Left hindlimb (tissue), 1 donor: ENCODE results near the gene TPM4.
"Not testable (repeated sequence)": the region's sequence is repeated elsewhere in the genome, so short reads cannot be mapped to it uniquely, and the experiment has no call there.

Experiments used
- DNase-seq: peaks from one replicate; pipeline ENCODE4 v3.0.0-alpha.2; 2018

The TPM4 gene

DNA sequence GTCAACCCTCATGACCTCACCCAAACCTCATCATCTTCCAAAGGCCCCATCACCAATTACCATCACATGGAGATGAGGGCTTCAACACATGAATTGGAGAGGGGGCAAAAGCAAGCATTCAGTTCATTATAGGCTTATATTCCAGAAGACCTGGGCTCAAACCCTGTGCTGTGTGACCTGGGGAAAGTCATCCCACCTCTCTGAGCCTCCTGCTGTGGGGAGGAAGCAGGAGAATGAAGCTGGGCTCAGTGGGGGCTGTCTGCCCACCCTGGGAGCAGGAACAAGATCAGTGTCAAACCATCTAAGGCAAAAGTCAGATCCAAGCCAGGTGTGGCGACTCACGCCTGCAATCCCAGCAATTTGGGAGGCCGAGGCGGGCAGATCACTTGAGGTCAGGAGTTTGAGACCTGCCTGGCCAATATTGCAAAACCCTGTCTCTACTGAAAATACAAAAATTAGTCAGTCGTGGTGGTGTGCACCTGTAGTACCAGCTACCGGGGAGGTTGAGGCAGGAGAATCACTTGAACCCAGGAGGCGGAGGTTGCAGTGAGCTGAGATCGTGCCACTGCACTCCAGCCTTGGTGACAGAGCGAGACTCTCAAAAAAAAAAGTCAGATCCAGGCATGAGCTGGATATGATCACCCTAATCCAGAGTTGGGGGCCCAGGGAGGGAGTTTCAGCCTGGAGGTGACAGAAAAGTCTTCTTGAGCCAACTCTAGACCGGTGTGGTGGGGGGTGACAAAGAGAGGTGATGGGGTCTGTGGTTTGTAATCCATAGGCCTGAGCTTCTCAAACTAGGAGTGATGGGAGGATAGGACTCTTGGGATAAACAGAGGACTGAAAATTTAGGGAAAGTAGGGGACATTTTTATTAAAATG is 1.6 kb upstream of the TPM4 start:
- peak; percentile 27 for DNase-seq

DNA sequence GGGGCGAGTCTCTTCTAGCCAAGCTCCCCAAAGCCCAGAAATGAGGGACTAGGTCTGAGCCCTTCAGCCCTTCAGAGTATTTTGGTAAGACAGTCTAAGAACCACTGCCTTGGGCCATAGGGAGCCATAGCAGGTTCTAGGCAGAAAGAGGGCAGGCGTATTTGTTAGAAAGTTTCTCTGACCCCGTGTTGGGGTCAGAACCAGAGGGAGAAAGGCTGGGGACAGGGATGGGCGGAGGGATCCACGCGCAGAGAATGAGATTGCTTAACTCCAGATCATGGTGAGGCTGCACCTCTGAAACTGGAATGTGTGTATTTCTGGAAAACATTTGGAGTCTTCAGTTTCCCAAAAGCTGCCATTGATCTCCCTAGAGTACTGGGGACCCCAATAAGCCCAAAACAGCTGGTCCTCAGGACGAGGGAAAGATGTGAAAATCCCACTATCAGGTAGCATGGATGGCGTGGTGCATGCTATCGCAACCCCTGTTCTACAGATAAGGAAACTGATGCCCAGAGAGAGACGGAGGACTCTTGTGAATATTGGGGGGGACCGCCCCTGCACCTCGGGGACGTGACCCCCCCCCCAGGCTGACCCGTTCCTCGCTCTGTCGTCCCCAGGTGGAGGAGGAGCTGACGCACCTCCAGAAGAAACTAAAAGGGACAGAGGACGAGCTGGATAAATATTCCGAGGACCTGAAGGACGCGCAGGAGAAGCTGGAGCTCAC is 703 bp upstream of the TPM4 start:
- peak; percentile 32 for DNase-seq

DNA sequence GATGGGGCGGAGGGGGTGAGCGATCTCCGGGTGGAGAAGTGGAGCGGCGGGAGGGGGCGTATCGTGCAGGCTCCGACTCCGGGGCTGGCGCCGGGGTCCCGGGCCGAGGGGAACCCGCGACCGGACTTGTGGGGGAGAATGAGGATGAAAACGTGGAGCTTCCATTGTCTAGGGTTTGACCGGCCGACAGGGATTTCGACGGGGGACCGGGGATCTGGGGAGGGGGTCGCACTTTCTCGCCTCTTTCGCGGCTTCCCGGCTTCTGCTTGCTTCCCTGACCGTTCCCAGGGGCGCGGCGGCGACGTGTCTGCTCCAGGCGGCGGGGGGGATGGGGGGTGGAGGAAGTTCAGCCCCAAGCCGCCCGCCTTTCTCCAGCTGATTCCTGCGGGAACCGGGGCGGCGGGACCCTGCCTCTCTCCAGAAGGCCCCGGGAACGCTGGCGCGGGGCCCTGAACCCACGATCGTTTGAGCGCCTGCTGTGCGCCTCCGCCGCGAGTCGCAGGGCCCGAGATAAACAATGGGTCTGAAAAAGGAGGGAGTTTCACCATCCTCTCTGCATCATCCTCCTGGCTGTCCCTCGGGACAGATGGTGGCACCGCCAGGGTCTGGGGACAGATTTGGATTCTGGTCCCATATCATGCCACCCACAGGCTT is 790 bp downstream of the TPM4 start:
- peak; percentile 73 for DNase-seq

DNA sequence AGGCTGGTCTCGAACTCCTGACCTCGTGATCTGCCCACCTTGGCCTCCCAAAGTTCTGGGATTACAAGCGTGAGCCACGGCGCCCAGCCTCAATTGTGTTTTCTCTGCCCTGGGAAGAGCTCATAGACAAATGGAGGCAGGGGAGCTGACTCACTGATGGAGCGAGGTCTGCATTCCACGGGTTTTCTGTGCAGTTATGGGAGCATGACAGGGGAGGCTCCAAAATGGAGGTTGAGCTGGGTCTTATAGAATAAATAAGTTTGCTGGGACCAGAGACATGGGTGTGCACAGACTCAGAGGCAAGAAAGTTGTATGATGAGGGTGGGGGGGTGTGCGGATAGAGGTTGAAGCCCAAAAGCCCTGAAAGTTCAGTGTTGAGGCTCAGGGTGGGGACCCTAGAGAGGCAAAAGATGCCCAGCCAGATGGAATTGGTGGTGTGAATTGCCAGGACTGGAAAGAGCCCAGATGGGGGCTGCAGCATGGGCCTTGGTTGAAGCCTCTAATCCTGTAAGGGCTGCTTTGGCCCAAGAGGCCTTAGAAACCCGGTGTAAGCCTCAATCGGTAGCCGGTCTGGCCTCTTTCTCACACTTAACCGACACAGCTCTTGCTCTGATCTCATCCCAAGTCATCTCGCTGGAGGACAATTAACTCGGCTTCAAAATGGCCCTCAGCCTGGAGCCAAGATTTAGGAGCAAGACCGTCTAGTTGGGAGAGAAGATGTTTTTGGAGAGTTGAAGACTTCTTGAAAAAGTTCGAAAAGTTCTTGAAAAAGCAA is 1.9 kb downstream of the TPM4 start:
- peak; percentile 83 for DNase-seq

DNA sequence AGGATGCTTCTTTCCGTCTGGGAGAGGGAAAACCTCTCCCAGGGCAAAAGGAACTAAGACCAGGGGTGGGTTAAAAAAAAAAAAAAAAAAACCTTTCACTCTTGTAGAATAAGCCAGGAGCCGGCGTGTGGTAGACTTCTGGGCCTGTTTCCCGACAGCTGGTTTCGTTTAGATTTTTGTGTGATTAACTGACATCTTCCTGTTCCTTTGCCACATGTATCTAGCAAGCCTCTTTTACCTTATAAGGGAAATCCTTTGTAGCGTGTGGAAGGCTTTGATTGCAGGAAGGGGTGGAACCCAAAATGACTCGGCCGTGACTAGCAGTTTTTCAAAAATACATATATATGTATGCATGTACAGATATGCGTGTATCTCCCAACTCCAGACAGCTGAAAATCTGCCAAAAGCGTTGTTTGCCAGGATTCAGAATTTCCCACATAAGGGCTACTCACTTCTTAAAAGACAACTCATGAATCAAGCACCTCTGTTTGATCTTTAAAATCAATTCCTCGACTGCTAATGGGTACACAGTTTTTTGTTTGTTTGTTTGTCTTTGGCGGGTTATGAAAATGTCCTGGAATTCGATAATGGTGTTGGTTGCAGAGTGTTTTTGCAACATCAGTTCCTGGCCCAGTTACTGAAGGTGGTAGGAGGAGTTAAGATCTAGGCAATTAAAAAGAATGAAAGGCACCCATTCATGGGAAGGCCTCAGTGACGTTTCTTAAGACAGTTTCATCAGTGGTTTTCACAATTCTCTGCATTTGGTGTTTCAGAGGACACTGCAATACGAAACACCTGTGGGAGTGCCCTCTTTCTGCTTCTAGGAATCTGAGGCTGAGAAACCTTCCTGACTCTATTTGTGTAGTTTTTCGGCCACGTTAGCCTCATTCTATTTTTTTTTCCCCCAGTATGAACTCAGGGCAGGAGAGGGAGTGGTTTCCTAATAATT is 2.7 kb downstream of the TPM4 start:
- DNase-seq: peak; percentile 92

DNA sequence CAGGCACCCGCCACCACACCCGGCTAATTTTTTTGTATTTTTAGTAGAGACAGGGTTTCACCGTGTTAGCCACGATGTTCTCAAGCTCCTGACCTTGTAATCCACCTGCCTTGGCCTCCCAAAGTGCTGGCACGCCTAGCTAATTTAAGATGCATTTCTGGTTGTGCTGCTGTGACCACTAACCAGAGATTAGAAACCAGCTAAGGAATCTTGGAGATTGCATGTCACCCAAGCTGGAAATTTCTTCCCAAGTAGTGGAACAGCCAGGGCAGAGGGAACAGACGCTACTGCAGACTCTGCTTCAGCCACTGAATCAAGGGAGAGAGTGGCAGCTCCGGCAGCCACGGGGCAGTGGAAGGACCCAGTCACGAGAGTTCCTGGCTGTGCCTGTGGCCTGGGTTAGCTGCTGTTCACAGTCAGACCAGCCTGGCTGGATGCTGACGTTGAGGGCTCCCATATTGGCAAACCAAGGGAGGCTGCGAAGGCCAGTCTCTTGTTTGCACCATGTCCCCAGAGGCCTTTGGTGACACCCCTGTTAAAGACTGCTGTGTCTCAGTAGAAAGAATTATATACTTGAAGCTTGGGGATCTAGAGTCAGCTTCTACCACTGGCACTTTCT is 7.9 kb downstream of the TPM4 start:
- no peak for DNase-seq

DNA sequence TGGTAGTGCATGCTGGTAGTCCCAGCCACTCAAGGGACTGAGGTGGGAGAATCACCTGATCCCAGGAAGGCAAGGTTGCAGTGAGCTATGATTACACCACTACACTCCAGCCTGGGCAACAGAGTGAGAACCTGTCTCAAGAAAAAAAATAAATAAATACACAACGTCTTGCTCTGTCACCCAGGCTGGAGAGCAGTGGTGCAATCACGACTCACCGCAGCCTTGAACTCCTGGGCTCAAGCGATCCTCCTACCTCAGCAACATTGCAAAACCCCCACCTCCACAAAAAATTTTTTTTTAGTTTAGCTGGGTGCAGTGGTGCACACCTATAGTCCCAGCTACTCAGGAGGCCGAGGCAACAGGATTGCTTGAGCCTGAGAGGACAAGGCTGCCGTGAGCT is 8.8 kb downstream of the TPM4 start:
- DNase-seq: no peak

DNA sequence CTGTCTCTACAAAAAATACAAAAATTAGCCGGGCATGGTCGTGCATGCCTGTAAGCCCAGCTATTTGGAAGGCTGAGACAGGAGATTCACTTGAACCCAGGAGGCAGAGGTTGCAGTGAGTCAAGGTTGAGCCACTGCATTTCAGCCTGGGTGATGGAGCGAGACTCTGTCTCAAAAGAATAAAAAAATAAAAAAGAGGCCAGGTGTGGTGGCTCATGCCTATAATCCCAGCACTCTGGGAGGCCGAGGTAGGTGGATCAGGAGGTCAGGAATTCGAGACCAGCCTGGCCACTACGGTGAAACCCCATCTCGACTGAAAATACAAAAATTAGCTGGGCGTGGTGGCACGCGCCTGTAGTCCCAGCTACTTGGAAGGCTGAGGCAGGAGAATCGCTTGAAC is 11.1 kb downstream of the TPM4 start:
- not testable (repeated sequence) for DNase-seq

DNA sequence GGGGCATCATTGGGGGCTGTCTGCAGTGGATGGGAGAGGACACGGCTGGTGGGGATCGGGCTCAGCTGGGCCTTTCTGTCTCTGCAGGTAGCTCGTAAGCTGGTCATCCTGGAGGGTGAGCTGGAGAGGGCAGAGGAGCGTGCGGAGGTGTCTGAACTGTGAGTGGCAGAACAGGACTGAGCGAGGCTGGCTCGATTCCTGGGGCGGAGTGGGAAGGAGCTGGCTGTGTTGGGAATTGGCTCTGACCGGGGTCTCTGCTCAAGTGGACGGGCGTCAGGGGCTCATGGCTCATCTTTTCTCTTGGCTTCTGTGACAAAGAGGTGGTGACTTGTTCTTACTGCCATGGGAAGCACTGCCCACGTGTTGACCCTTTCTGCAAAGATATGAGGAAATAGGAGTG is 11.6 kb downstream of the TPM4 start:
- DNase-seq: no peak

DNA sequence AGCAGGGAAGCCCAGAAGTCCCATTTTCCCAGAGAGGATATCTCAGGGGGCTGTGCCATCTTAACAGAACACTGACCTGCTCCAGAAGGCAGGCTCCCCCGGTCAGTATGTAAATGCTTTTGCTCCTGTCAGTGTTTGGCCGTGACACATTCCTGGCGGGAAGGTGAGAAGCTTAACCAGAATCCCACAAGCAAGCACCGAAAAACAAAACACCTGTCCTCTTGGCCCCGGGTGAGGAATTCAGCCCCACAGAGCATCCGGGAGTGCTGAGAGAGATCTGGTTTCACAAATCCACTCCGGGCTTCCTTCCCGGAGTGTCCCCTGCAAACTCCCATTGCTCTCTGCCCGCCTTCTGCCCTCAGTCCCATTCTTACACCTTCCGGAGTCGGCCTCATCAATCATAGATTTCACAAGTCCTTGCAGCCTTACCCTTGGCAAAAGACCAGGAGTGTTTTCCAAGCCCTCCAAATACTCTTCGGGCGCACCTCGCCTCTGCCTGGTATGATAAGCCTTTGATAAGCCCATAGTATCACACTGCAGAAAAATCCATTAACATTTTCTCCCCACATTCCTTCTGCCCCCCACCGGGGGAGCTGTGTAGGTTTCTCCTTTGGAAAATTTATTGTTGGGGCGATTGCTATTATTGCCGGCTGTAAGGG is 12.2 kb downstream of the TPM4 start:
- DNase-seq: no peak

DNA sequence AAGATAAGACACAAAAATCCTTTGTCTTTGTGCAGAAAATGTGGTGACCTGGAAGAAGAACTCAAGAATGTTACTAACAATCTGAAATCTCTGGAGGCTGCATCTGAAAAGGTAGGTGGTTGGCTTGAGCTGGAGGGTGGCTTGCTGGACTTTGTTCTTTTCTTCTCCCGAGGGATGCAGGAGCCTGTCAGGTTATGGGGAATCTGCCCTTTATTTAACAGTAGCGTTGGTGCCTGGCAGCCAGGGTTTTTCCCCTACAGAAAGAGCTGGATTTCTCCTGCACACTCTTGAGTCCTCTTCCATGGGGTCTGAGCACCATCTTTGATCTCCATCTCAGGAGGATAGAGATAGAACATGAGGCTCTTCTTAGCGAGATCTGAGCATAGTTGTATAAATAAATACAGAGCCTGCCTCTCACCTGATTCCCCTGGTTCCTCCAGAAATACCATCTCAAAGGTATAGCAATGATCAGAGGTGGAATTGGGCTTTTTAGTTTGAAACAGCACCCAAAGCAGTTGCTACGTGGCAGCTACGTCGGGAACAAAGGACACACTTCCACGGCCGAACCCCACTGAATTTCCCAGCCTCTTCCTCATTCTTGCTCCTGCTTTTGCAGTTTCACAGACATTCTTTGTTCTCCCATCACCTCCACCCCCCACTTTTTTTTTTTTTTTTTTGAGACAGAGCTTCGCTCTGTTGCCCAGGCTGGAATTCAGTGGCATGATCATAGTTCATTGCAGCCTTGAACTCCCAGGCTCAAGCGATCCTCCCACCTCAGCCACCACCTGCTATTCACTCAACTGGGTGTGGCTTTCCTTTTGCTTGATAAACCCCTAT is 12.9 kb downstream of the TPM4 start:
- DNase-seq: no peak

DNA sequence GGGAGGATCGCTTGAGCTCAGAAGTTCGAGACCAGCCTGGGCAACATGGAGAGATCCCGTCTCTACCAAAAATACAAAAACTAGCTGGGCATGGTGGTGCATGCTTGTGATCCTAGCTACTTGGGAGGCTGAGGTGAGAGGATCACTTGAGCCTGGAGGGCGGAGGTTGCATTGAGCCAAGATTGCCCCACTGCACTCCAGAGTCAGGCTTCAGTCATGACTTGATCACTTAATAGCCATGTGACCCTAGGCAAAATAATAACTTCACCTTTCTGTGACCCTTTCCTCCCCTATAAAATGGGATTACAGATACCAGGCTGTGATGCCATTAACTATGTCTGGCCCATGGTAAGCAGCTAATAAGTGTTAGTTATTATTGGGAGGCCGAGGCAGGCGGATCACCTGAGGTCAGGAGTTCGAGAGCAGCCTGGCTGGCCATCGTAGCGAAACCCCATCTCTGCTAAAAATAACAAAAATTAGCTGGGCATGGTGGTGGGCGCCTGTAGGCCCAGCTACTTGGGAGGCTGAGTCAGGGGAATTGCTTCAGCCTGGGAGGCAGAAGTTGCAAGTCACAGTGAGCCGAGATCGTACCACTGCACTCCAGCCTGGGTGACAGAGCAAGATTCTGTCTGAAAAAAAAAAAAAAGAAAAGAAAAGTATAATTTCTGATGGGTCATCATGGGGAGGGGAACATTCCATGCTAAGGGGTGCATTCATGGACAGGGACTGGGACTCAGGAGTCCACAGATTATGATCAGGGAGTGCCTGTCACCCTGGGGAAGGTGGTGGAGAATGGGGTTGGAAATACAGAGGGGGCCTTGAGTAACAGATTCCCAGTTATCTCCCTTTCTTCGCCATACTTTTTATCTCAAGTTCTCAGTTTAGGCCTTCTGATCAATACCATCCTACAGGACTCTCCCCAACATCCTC is 15.5 kb downstream of the TPM4 start:
- no peak for DNase-seq

DNA sequence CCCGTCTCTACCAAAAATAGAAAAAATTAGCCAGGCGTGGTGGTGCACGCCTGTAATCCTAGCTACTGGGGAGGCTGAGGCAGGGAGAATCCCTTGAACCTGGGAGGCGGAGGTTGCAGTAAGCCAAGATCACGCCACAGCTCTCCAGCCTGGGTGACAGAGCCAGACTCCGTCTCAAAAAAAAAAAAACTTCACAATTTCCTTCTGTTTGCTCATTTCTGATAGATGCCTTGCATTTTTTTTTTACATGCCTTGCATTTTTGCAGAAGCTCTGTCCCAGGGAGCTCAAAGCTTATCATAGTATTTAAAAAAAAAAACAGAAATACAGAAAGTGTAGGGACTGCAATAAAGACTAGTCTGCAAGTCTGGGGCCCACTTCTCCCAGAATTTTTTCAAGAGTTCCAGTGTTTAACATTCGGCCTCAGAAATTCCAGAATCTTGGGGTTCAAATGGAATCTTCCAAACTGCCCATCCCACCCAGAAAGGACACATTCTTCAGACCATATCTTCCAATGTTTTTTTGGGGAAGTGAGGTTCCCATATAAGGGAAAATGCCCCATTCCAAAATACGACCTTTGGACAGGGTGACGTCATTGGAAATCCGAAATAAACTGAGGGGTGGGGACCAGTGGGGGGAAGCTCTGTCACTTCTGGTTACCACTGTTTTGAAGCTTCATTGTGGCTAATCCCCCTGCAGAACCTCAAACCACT is 18.2 kb downstream of the TPM4 start:
- DNase-seq: no peak

DNA sequence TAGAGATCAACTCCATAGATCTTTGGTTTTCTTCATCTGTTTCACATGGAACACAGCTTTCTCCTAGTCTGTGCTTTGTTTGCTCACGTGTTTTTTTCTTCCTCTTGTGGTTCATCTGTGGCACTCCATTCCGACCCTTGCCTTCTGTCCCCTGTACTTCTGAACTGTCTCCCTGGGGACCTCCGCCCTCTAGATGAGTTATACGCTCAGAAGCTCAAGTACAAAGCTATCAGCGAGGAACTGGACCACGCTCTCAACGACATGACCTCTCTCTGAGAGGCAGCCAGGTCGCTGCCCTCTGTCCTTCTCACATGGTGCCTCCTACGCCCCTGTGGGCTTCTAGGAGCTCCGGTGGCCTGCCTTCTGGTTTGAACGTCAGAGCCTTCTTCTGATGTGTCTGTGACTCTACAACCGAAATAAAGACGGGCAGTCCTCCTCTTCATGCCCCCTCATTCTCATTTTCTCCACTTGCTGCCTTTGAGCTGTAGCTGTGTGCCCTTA is 18.8 kb downstream of the TPM4 start:
- no peak for DNase-seq

DNA sequence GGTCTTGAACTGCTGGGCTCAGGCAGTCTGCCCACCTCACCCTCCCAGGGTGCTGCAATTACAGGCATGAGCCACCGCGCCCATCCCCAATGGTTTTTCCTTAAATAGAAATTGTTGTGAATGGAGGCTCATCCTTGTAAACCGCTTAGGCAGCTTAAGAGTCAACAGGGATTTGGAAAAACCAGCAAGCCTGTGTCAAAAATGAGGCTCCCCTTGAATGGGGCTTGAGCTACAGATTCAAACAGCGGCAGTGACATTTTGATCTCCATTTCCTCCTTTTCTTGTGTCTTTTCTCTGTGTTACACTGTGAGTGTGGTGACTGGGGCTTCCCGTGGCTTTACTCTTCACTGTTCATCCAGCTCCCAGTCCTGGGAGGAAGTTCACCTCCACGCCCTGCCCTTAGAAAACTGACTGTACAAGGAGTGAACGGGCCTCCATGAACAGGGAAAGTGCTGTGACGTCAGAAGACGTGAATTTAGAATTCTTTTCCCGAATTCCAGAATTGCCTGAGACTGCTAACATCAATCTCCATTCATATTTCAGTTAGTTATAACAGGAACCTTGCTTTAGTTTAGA is 20.1 kb downstream of the TPM4 start:
- no peak for DNase-seq

DNA sequence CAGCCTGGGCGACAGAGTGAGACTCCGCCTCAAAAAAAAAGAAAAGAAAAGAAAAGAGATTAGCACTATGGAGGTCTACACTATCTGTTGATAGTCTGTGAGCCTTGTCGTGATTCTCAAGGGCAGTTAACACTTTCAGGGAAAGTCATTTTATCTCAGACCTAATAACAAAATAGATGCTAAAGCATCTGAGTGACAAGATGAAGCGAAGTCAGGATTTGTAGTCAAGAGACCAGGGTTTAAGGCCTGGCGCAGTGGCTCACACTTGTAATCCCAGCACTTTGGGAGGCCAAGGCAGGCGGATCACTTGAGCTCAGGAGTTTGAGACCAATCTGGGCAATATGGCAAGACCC is 22.1 kb downstream of the TPM4 start:
- DNase-seq: no peak

DNA sequence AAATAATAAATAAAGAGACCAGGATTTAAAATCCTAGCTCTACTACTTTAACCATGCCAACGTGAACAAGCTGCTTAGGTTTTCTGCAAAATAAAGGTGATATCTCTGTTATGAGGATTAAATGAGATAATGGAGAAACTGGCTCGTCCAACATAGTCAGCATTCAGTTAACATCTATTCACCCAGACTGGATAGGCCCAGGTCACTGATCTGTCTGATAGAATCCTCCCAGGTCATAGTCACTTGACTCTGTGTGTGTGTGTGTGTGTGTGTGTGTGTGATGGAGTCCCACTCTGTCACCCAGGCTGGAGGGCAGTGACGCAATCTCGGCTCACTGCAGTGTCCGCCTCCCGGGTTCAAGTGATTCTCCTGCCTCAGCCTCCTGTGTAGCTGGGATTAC is 22.5 kb downstream of the TPM4 start:
- no peak for DNase-seq
